H1 (cell line): ENCODE results near the gene SLC17A8. TPM values are rescaled to one million over a fixed set of nuclear protein-coding genes. Genes with fewer than 3 reads are reported as not detected.

Source experiments
- SAP30 ChIP-seq: fragments of 300-600 bp; sonication (generic); IDR thresholded peaks from 2 replicates; pipeline ENCODE4 v1.7.1; 2012; ENCODE audit warnings: low read length, moderate library complexity, mild to moderate bottlenecking, inconsistent platforms; ENCODE audit not compliant: insufficient read depth, insufficient replicate concordance
- SIX5 ChIP-seq: IDR thresholded peaks from 2 replicates; pipeline ENCODE4 v1.6.1; 2011; ENCODE audit warnings: mild to moderate bottlenecking, low read depth, low read length
- TCF12 ChIP-seq: IDR thresholded peaks from 2 replicates; pipeline ENCODE4 v1.6.1; 2011; ENCODE audit warnings: low read depth, mild to moderate bottlenecking, low read length
- polyA plus RNA-seq, 7 experiments: library from polyadenylated mRNA; depleted of rRNA in 3 of 7; stranded (reverse) in 5 of 7; unstranded in 2 of 7; fragments of >200 nt in 5 of 7; fragments of 200-250 nt in 2 of 7; gene quantifications; 1 replicate in 5 of 7; 2 replicates in 1 of 7; 4 replicates in 1 of 7; pipeline versions ENCODE4 v1.2.1 to v1.2.3, GENCODE V29; 2011 to 2013; ENCODE audit warnings: missing spikeins in 2 of 7, mixed read lengths in 2 of 7
- total RNA-seq: library from RNA; stranded (reverse); fragmentation: NEBNext Ultra II Directional; extraction: Animal tissue kit (Norgen Biotek cat#: 25700); gene quantifications from 2 replicates; pipeline ENCODE4 v1.2.1, GENCODE V29; 2021
- TF ChIP-seq, protein P1 (sequence below): fragments of 300-600 bp; sonication (generic); IDR thresholded peaks from 2 replicates; pipeline ENCODE4 v1.7.1; 2012; ENCODE audit warnings: low read length, moderate library complexity, mild to moderate bottlenecking, inconsistent platforms; ENCODE audit not compliant: insufficient replicate concordance

Gene SLC17A8
- total and polyA plus RNA-seq, 2 of the 8 experiments (the other 6 are each of a cell fraction or from before 2014, with no cell fraction given): 0.14 to 0.30 TPM

DNA sequence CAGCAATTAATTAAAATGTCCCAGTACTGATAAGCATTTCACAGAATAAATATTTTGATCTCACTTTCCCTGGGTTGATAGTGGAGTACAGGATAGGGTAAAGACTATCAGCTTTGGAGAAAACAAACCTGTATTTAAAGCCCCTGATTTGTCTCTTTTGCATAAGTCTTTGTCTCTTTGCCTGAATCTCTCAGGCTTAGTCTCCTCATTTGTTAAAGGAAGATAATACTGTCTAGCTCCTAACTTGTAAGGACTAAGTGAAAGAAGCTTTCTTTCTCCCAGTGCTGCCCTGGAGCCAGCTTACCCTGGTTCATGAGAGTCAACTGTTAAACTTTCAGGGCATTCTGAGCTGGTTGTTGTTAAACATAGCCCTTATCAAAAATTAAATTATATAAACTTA lies 111.3 kb downstream of the SLC17A8 start (continued):
- TF ChIP-seq, protein P1, sequence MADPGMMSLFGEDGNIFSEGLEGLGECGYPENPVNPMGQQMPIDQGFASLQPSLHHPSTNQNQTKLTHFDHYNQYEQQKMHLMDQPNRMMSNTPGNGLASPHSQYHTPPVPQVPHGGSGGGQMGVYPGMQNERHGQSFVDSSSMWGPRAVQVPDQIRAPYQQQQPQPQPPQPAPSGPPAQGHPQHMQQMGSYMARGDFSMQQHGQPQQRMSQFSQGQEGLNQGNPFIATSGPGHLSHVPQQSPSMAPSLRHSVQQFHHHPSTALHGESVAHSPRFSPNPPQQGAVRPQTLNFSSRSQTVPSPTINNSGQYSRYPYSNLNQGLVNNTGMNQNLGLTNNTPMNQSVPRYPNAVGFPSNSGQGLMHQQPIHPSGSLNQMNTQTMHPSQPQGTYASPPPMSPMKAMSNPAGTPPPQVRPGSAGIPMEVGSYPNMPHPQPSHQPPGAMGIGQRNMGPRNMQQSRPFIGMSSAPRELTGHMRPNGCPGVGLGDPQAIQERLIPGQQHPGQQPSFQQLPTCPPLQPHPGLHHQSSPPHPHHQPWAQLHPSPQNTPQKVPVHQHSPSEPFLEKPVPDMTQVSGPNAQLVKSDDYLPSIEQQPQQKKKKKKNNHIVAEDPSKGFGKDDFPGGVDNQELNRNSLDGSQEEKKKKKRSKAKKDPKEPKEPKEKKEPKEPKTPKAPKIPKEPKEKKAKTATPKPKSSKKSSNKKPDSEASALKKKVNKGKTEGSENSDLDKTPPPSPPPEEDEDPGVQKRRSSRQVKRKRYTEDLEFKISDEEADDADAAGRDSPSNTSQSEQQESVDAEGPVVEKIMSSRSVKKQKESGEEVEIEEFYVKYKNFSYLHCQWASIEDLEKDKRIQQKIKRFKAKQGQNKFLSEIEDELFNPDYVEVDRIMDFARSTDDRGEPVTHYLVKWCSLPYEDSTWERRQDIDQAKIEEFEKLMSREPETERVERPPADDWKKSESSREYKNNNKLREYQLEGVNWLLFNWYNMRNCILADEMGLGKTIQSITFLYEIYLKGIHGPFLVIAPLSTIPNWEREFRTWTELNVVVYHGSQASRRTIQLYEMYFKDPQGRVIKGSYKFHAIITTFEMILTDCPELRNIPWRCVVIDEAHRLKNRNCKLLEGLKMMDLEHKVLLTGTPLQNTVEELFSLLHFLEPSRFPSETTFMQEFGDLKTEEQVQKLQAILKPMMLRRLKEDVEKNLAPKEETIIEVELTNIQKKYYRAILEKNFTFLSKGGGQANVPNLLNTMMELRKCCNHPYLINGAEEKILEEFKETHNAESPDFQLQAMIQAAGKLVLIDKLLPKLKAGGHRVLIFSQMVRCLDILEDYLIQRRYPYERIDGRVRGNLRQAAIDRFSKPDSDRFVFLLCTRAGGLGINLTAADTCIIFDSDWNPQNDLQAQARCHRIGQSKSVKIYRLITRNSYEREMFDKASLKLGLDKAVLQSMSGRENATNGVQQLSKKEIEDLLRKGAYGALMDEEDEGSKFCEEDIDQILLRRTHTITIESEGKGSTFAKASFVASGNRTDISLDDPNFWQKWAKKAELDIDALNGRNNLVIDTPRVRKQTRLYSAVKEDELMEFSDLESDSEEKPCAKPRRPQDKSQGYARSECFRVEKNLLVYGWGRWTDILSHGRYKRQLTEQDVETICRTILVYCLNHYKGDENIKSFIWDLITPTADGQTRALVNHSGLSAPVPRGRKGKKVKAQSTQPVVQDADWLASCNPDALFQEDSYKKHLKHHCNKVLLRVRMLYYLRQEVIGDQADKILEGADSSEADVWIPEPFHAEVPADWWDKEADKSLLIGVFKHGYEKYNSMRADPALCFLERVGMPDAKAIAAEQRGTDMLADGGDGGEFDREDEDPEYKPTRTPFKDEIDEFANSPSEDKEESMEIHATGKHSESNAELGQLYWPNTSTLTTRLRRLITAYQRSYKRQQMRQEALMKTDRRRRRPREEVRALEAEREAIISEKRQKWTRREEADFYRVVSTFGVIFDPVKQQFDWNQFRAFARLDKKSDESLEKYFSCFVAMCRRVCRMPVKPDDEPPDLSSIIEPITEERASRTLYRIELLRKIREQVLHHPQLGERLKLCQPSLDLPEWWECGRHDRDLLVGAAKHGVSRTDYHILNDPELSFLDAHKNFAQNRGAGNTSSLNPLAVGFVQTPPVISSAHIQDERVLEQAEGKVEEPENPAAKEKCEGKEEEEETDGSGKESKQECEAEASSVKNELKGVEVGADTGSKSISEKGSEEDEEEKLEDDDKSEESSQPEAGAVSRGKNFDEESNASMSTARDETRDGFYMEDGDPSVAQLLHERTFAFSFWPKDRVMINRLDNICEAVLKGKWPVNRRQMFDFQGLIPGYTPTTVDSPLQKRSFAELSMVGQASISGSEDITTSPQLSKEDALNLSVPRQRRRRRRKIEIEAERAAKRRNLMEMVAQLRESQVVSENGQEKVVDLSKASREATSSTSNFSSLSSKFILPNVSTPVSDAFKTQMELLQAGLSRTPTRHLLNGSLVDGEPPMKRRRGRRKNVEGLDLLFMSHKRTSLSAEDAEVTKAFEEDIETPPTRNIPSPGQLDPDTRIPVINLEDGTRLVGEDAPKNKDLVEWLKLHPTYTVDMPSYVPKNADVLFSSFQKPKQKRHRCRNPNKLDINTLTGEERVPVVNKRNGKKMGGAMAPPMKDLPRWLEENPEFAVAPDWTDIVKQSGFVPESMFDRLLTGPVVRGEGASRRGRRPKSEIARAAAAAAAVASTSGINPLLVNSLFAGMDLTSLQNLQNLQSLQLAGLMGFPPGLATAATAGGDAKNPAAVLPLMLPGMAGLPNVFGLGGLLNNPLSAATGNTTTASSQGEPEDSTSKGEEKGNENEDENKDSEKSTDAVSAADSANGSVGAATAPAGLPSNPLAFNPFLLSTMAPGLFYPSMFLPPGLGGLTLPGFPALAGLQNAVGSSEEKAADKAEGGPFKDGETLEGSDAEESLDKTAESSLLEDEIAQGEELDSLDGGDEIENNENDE: no peak
- TF ChIP-seq SAP30 (no peak), SIX5 (no peak), TCF12 (no peak)
